NCI-H446 treated with DMSO at 0.1 percent for 48 hours (cell line): ENCODE results near the gene BTBD2.

ENCODE experiments used
- DNase-seq: peaks from one replicate; lab custom pipeline; 2025; lab: John Stamatoyannopoulos, UW

BTBD2 gene

DNA sequence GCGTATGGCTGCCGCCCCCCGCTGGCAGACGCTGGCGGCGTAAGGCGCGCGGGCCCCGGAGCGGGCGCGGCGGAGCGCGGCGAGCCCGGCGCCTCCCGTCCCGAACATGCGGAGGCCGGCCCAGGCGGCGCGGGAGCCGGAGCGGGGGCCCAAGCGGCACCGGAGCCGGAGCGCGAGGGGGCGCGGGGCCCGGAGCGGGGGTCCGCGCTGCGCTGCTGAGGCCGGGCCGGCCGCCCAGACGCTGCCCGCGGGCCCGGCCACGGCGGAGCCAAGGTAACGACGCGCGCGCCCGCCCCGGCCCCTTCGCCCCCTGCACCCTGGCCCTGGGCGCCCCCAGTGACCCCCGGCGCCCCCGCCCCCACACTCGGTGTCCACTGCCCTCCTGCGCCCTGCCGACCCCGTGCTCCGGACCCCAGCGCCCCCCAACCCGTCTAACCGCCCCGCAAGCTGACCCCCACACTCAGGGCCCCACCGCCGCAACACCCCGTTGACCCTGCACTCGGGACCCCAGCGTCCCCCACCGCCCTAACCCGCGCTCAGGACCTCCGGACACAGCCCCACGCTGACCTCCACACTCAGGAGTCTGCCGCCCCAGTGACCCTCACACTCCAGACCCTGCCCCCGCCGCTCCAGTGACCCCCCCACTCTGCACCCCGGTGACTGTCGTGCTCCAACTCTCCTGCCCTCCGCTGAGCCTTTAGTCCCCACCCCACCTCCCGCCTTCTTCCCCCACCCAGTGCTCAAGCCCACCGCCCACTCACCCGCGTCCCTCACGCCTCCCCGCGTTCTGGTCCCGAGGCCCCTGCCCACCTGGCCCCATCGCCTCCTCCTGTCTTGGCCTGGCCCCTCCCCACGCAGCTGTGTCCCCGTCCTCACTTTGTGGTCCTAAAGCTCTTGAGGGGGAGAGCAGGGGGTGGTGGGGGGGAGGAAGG, 74.1 kb downstream of the BTBD2 start, which contains the start of gene CSNK1G2:
Gene CSNK1G2 (plus strand): TSS at position 27 of the 932 bp plus-strand sequence. CDS start 28,601 bp downstream, outside the sequence.
- no peak for DNase-seq

GRCh38 chr19:1938071-1938470, 77.4 kb downstream of the BTBD2 start:
- DNase-seq, result no peak

DNA sequence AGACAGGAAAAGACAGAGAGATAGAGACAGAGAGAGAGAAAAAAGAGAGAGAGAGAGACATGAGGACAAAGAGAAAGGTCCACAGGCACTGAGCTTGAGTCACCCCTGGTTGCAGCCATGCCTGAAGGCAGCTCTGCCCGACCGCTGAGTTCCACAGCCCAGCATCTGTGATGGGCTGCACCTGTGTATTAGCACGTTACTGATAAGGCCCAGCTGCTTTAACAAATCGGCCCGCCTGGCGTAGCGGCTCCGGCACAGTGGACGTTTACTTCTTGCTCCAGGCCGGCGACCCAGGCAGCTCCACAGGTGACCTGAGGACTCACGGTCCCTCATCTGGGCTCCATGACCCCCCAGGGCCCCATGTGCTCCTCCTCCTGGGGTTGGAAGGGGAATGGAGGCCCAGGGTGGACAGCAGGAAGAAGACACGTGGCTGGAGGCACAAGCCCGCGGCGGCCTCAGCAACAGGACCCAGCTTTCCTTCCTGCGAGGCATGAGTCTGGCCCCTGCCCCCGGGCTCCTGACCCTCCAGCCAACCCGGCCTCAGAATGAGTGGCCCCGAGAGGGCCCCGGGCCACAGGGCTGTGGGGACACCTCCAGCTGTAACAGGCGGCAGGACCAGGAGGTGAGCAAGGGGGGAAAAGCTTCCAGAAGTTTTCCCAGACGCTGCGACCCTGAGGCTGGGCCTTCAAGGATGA, 78.5 kb downstream of the BTBD2 start:
- DNase-seq, result no peak

- DNase-seq, result no peak
These were observed 79.1 kb downstream of the BTBD2 start for GRCh38 chr19:1936430-1936829.

DNA sequence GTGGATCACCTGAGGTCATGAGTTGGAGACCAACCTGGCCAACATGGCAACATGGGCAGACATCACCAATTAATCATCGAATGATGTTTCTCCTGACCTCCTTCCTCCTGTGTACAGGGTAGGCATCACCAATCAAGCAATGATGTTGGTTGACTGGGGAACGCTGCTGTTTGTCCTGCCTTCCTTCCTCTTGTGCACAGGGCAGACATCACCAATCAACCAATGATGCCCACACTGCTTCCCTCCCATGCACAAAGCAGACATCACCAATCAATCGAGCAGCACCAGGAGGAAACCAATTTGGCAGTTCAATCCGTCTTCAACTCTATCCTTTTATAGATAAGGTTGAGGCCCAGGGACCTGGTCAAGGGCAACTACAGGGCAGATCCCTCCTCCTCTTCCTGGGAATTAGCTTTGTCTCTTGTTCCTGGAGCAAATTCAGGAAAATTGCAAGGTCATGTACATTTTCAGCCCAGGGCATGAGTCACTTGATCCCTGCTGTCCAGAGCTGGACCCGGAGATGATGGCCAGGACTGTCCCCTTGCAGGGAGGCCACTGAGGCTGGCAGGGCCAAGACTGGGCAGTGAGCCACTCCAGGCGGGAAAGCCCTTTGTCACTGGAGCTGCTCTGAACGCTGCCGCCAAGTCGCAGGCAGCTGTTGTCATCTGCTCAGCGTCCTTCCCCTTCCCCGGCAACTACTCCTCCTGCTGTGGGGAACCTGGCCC, 79.9 kb downstream of the BTBD2 start:
- no peak for DNase-seq
